ENCODE data around the gene DMD. TPM values are rescaled to one million over a fixed set of nuclear protein-coding genes. Genes with fewer than 3 reads are reported as not detected.

The DMD gene
- total RNA-seq, 1 experiment from 2014 or later, result 47.2 TPM

DNA sequence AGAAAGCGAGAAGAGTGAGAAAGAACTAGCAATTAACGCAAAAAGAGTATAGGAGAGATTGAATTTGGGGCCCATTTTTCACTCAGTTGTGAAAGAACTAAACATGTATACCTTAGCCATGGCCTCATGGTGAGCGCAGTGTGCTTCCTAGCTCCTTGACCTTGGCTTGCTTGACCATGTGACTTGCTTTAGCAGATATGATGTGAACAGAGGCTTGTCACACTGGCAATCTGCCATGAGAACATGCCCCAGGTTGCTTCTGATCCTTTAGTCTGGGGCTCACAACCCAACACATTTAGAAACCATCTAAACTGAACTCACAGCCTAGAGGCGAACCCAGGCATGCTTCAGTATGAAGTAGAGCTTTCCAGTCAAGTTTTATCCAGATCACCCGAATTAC, 1879.4 kb downstream of the DMD start:
- peaks cover 5% of the 10 kb centered on the region for H3K4me1 ChIP-seq
- Mint-ChIP-seq H3K36me3 (ENCODE audit: insufficient read depth, unreplicated experiment) (no peaks in the 10 kb centered on the region), H3K27ac (ENCODE audit: unreplicated experiment) (no peak overlapping the region), H3K27me3 (ENCODE audit: insufficient read depth, unreplicated experiment) (no peaks in the 10 kb centered on the region), H3K4me3 (ENCODE audit: unreplicated experiment) (no peak overlapping the region), H3K4me1 (ENCODE audit: low read depth, unreplicated experiment) (peaks cover 14% of the 10 kb centered on the region), H3K9me3 (ENCODE audit: unreplicated experiment) (no peaks in the 10 kb centered on the region)
- no TSS peak for BruUV-seq (replicated peaks)
- CTCF ChIA-PET, result no interaction called here
- intact Hi-C loops (cut with micrococcal nuclease; ENCODE audit: unreplicated experiment), result no loop called here
- TF ChIP-seq, protein P1, sequence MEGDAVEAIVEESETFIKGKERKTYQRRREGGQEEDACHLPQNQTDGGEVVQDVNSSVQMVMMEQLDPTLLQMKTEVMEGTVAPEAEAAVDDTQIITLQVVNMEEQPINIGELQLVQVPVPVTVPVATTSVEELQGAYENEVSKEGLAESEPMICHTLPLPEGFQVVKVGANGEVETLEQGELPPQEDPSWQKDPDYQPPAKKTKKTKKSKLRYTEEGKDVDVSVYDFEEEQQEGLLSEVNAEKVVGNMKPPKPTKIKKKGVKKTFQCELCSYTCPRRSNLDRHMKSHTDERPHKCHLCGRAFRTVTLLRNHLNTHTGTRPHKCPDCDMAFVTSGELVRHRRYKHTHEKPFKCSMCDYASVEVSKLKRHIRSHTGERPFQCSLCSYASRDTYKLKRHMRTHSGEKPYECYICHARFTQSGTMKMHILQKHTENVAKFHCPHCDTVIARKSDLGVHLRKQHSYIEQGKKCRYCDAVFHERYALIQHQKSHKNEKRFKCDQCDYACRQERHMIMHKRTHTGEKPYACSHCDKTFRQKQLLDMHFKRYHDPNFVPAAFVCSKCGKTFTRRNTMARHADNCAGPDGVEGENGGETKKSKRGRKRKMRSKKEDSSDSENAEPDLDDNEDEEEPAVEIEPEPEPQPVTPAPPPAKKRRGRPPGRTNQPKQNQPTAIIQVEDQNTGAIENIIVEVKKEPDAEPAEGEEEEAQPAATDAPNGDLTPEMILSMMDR (IDR thresholded peaks at IDR 0.05; ENCODE audit: insufficient read depth in 1 of 2, low read depth in 1 of 2, low read length in 1 of 2, severe bottlenecking in 1 of 2, unreplicated experiment in 1 of 2), result no peak
- no peaks in the 10 kb centered on the region for H3K27me3 ChIP-seq (replicated peaks; ENCODE audit: control insufficient read depth, insufficient read depth, low read length)
- no peak overlapping the region for H3K4me3 ChIP-seq (ENCODE audit: low read depth, low read length)
- H3K36me3 ChIP-seq (ENCODE audit: control insufficient read depth, insufficient read depth, low read length), result no peaks in the 10 kb centered on the region
- H3K9me3 ChIP-seq, result no peaks in the 10 kb centered on the region
- no peak for DNase-seq
- POLR2A ChIA-PET, result no interaction called here

DNA sequence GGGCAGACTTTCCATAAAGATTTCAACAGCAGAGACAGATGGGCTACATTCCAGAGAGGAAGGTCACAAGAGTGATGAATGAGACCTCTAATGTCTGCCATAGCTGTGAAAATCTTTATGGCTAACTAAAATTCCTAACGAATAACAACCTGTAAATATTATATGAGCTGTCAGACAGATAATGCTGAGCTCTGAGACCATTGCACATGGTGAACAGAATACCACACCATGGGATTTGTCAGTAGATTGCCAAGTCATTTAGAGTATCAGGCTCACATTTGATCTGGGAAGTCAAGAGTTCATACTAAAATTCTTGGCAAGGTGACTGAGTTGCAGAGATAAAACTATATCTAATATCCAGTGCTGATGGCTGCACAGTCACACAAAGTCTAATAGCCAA, 1880.3 kb downstream of the DMD start:
- BruUV-seq (replicated peaks), result no TSS peak
- CTCF ChIA-PET, result no interaction called here

DNA sequence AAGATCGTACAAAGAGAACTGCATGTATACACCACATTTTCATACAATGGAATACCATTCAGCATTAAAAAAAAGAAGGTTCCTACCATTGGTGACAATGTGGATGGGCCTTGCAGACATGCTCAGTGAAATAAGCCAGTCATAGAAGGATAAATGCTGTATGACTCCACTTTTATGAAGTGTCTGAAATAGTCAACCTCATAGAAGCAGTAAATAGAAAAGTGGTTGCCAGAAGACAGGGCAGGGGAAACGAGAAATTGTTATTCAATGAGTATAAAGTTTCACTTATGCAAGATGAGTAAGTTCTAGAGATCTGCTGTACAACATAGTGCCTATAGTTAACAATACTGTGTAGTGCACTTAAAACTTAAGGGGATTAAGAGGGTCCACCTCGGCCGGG, 1882.1 kb downstream of the DMD start:
- BruUV-seq (replicated peaks), result no TSS peak
- Mint-ChIP-seq H3K4me3 (ENCODE audit: unreplicated experiment) (no peak overlapping the region), H3K9me3 (ENCODE audit: unreplicated experiment) (no peaks in the 10 kb centered on the region), H3K27ac (ENCODE audit: unreplicated experiment) (no peak overlapping the region), H3K4me1 (ENCODE audit: low read depth, unreplicated experiment) (peaks cover 7% of the 10 kb centered on the region), H3K36me3 (ENCODE audit: insufficient read depth, unreplicated experiment) (no peaks in the 10 kb centered on the region), H3K27me3 (ENCODE audit: insufficient read depth, unreplicated experiment) (no peaks in the 10 kb centered on the region)
- ChIA-PET CTCF (no interaction called here), POLR2A (no interaction called here)
- Histone ChIP-seq H3K27me3 (replicated peaks; ENCODE audit: control insufficient read depth, insufficient read depth, low read length) (no peaks in the 10 kb centered on the region), H3K9me3 (no peaks in the 10 kb centered on the region), H3K4me1 (peaks cover 5% of the 10 kb centered on the region), H3K36me3 (ENCODE audit: control insufficient read depth, insufficient read depth, low read length) (no peaks in the 10 kb centered on the region), H3K4me3 (ENCODE audit: low read depth, low read length) (no peak overlapping the region)
- intact Hi-C loops (cut with micrococcal nuclease; ENCODE audit: unreplicated experiment), result no loop called here
- no peak for DNase-seq
- TF ChIP-seq, protein P1 (IDR thresholded peaks at IDR 0.05; ENCODE audit: insufficient read depth in 1 of 2, low read depth in 1 of 2, low read length in 1 of 2, severe bottlenecking in 1 of 2, unreplicated experiment in 1 of 2), result no peak

More for the DNA sequence above, 1880.3 kb downstream of the DMD start:
- H3K4me1 ChIP-seq, result peaks cover 5% of the 10 kb centered on the region
- H3K27ac Mint-ChIP-seq (ENCODE audit: unreplicated experiment), result no peak overlapping the region
- no peaks in the 10 kb centered on the region for H3K36me3 ChIP-seq (ENCODE audit: control insufficient read depth, insufficient read depth, low read length)
- intact Hi-C loops (cut with micrococcal nuclease; ENCODE audit: unreplicated experiment), result no loop called here
- H3K27me3 Mint-ChIP-seq (ENCODE audit: insufficient read depth, unreplicated experiment), result no peaks in the 10 kb centered on the region
- no peak for DNase-seq
- H3K27me3 ChIP-seq (replicated peaks; ENCODE audit: control insufficient read depth, insufficient read depth, low read length), result no peaks in the 10 kb centered on the region
- H3K4me3 ChIP-seq (ENCODE audit: low read depth, low read length), result no peak overlapping the region
- POLR2A ChIA-PET, result no interaction called here
- no peaks in the 10 kb centered on the region for H3K9me3 Mint-ChIP-seq (ENCODE audit: unreplicated experiment)
- no peak overlapping the region for H3K4me3 Mint-ChIP-seq (ENCODE audit: unreplicated experiment)
- peaks cover 14% of the 10 kb centered on the region for H3K4me1 Mint-ChIP-seq (ENCODE audit: low read depth, unreplicated experiment)
- no peaks in the 10 kb centered on the region for H3K36me3 Mint-ChIP-seq (ENCODE audit: insufficient read depth, unreplicated experiment)
- TF ChIP-seq, protein P1 (IDR thresholded peaks at IDR 0.05; ENCODE audit: insufficient read depth in 1 of 2, low read depth in 1 of 2, low read length in 1 of 2, severe bottlenecking in 1 of 2, unreplicated experiment in 1 of 2), result no peak
- no peaks in the 10 kb centered on the region for H3K9me3 ChIP-seq

Data from Caco-2 (cell line).